ENCODE results near the gene POLR2I. TPM values are rescaled to one million over a fixed set of nuclear protein-coding genes. Genes with fewer than 3 reads are reported as not detected.
"Not testable (repeated sequence)": the region's sequence is repeated elsewhere in the genome, so short reads cannot be mapped to it uniquely, and the experiment has no call there.

POLR2I gene
- total and polyA plus RNA-seq, 2 donors = 44.5 to 78.9 TPM

- no peak overlapping the region for H3K27ac ChIP-seq (ENCODE audit: low read depth)
- no peaks in the 10 kb centered on the region for H3K36me3 ChIP-seq (ENCODE audit: insufficient read depth)
- DNase-seq (ENCODE audit: extremely low spot score) = no peak
- H3K4me1 ChIP-seq (ENCODE audit: insufficient read depth) = no peaks in the 10 kb centered on the region
- no peak overlapping the region for H3K4me3 ChIP-seq (ENCODE audit: low read depth, low read length)
- WGBS = 82% methylated on average over 3 of the region's 3 CpGs
These were observed 33.3 kb downstream of the POLR2I start for GRCh38 chr19:36081385-36081784.

- no peaks in the 10 kb centered on the region for H3K36me3 ChIP-seq (ENCODE audit: insufficient read depth)
- 94% methylated on average over 3 of the region's 3 CpGs for WGBS
- no peaks in the 10 kb centered on the region for H3K4me1 ChIP-seq (ENCODE audit: insufficient read depth)
- no peak overlapping the region for H3K27ac ChIP-seq (ENCODE audit: low read depth)
- DNase-seq (ENCODE audit: extremely low spot score) = no peak
- H3K4me3 ChIP-seq (ENCODE audit: low read depth, low read length) = no peak overlapping the region
These were observed 35.2 kb downstream of the POLR2I start for GRCh38 chr19:36079389-36079945.

DNA sequence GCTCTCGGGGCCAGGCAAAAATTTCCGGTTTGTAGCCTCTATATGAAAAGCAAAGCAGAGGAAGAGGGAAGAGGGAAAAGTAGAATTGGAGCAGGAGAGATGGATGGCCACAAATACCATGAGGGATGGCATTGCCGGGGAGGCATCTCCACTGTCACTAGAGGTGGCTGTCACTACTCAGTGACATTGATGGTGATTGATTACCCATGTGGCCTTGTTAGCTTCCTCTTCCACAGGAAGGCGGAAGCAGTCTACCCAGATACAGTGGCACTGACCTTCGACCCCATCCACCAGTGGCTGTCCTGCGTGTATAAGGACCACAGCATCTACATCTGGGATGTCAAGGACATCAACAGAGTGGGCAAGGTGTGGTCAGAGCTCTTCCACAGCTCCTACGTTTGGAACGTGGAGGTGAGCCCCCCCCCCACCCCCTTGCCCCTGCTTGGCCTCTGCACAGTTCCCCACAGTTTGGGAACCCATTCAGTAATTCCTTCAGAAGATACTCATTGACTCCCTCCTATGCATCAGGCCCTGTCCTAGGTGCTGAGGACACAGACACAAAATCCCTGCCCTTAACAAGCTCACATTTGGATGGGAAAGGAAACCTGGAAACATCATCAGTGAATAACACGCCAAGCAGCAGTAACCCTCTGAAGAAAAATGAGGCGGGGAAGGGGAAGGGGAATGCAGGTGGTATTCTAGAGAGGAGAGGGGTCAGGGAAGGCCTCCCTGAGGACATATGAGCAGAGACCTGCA, 41.4 kb downstream of the POLR2I start:
- WGBS = 91% methylated on average over 10 of the region's 10 CpGs
- no peaks in the 10 kb centered on the region for H3K4me1 ChIP-seq (ENCODE audit: insufficient read depth)
- no peak overlapping the region for H3K4me3 ChIP-seq (ENCODE audit: low read depth, low read length)
- no peaks in the 10 kb centered on the region for H3K36me3 ChIP-seq (ENCODE audit: insufficient read depth)
- no peak overlapping the region for H3K27ac ChIP-seq (ENCODE audit: low read depth)
- DNase-seq (ENCODE audit: extremely low spot score) = no peak

GRCh38 chr19:36072081-36072480, 42.6 kb downstream of the POLR2I start:
- Histone ChIP-seq H3K4me1 (ENCODE audit: insufficient read depth) (no peaks in the 10 kb centered on the region), H3K27ac (ENCODE audit: low read depth) (no peak overlapping the region), H3K36me3 (ENCODE audit: insufficient read depth) (no peaks in the 10 kb centered on the region), H3K4me3 (ENCODE audit: low read depth, low read length) (no peak overlapping the region)
- DNase-seq (ENCODE audit: extremely low spot score) = no peak
- WGBS = 90% methylated on average over 8 of the region's 8 CpGs

- H3K4me3 ChIP-seq (ENCODE audit: low read depth, low read length); H3K4me1 ChIP-seq (ENCODE audit: insufficient read depth); H3K27ac ChIP-seq (ENCODE audit: low read depth); DNase-seq (ENCODE audit: extremely low spot score); H3K36me3 ChIP-seq (ENCODE audit: insufficient read depth): not testable (repeated sequence)
- WGBS = 96% methylated on average over 54 of the region's 57 CpGs
These were observed 45.7 kb downstream of the POLR2I start for GRCh38 chr19:36068810-36069499.

DNA sequence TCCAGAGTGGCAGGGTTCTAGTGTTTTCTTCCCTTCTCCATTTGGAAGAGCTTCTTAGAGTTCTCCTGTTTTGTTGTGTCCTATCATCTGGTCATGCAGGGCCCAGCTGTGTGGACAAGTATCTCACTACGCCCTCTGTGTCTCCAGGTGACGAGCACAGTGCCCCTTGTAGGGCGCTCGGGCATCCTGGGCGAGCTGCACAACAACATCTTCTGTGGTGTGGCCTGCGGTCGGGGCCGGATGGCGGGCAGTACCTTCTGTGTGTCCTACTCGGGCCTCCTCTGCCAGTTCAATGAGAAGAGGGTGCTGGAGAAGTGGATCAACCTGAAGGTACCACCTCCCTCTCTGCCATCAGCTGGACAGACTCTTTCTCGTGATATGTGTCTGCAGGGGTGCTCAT, 47.0 kb downstream of the POLR2I start:
- Histone ChIP-seq H3K36me3 (ENCODE audit: insufficient read depth) (no peaks in the 10 kb centered on the region), H3K4me1 (ENCODE audit: insufficient read depth) (no peaks in the 10 kb centered on the region), H3K27ac (ENCODE audit: low read depth) (no peak overlapping the region), H3K4me3 (ENCODE audit: low read depth, low read length) (no peak overlapping the region)
- WGBS = 93% methylated on average over 11 of the region's 11 CpGs
- no peak for DNase-seq (ENCODE audit: extremely low spot score)

DNA sequence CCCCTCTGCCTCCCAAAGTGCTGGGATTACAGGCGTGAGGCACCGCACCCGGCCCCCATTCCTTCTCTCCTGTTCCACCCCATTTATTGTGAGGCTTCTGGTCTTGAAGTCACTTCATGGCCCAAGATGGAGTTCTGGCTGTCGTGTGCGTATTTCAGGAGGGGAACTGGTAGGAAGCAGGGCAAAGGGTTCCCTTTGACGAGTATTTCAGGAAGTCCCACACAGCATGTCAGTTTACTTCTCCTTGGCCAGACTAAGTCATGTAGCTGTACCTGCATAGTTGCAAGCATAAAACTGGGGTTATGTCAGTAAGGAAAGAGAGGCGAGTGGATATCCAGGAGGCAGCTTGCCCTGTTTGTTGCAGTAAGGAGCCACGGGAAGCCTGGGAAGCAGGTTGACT, 49.8 kb downstream of the POLR2I start:
- Histone ChIP-seq H3K4me1 (ENCODE audit: insufficient read depth) (no peaks in the 10 kb centered on the region), H3K4me3 (ENCODE audit: low read depth, low read length) (no peak overlapping the region), H3K27ac (ENCODE audit: low read depth) (no peak overlapping the region), H3K36me3 (ENCODE audit: insufficient read depth) (no peaks in the 10 kb centered on the region)
- no peak for DNase-seq (ENCODE audit: extremely low spot score)
- 94% methylated on average over 8 of the region's 8 CpGs for WGBS

Other genes with a start within 250 kb of the POLR2I start
- gene APLP1, start 246.3 kb downstream of the POLR2I start, total RNA-seq = 3.0 TPM
- 5.8 TPM for gene APLP1, start 246.3 kb downstream of the POLR2I start, polyA plus RNA-seq
- gene NFKBID, start 214.3 kb downstream of the POLR2I start, total RNA-seq = 6.1 TPM
- 4.2 TPM for gene NFKBID, start 214.3 kb downstream of the POLR2I start, polyA plus RNA-seq
- gene HCST, start 212.3 kb downstream of the POLR2I start, total RNA-seq = 6.7 TPM
- 17.3 TPM for gene HCST, start 212.3 kb downstream of the POLR2I start, polyA plus RNA-seq
- 5.1 TPM for gene TYROBP, start 206.6 kb downstream of the POLR2I start, total RNA-seq
- gene TYROBP, start 206.6 kb downstream of the POLR2I start, polyA plus RNA-seq = 113 TPM
- gene LRFN3, start 178.5 kb downstream of the POLR2I start, total RNA-seq = 1.9 TPM
- gene LRFN3, start 178.5 kb downstream of the POLR2I start, polyA plus RNA-seq = 17.2 TPM
- 10.9 TPM for gene SDHAF1, start 119.7 kb downstream of the POLR2I start, total RNA-seq
- gene SDHAF1, start 119.7 kb downstream of the POLR2I start, polyA plus RNA-seq = 37.6 TPM
- 0.58 TPM for gene SYNE4, start 106.1 kb downstream of the POLR2I start, total RNA-seq
- 1.3 TPM for gene SYNE4, start 106.1 kb downstream of the POLR2I start, polyA plus RNA-seq
- 6.1 TPM for gene ALKBH6, start 100.7 kb downstream of the POLR2I start, total RNA-seq
- gene ALKBH6, start 100.7 kb downstream of the POLR2I start, polyA plus RNA-seq = 26.4 TPM
- 8.5 TPM for gene CLIP3, start 82.0 kb downstream of the POLR2I start, total RNA-seq
- gene CLIP3, start 82.0 kb downstream of the POLR2I start, polyA plus RNA-seq = 79.5 TPM
- gene THAP8, start 60.6 kb downstream of the POLR2I start, total RNA-seq = 2.1 TPM
- gene THAP8, start 60.6 kb downstream of the POLR2I start, polyA plus RNA-seq = 20.1 TPM
- 2.3 TPM for gene WDR62, start 60.0 kb downstream of the POLR2I start, total RNA-seq
- gene WDR62, start 60.0 kb downstream of the POLR2I start, polyA plus RNA-seq = 0.27 TPM
- gene OVOL3, start 3.7 kb downstream of the POLR2I start, total RNA-seq = not detected
- gene OVOL3, start 3.7 kb downstream of the POLR2I start, polyA plus RNA-seq = not detected
- 80.6 TPM for gene TBCB, start 593 bp upstream of the POLR2I start, total RNA-seq
- 278 TPM for gene TBCB, start 593 bp upstream of the POLR2I start, polyA plus RNA-seq
- 132 TPM for gene CAPNS1, start 25.2 kb upstream of the POLR2I start, total RNA-seq
- 665 TPM for gene CAPNS1, start 25.2 kb upstream of the POLR2I start, polyA plus RNA-seq
- 15.1 TPM for gene COX7A1, start 37.6 kb upstream of the POLR2I start, total RNA-seq
- gene COX7A1, start 37.6 kb upstream of the POLR2I start, polyA plus RNA-seq = 92.0 TPM
- 10.8 TPM for gene ZNF565, start 99.8 kb upstream of the POLR2I start, total RNA-seq
- 4.0 TPM for gene ZNF565, start 99.8 kb upstream of the POLR2I start, polyA plus RNA-seq
- 145 TPM for gene ZNF146, start 100.2 kb upstream of the POLR2I start, total RNA-seq
- 39.2 TPM for gene ZNF146, start 100.2 kb upstream of the POLR2I start, polyA plus RNA-seq

All from urinary bladder (tissue), 4 donors.